IMR-90 (cell line): ENCODE results near the gene KRTAP9-6. TPM values are rescaled to one million over a fixed set of nuclear protein-coding genes. Genes with fewer than 3 reads are reported as not detected.

Experiments
- microRNA-seq, 2 experiments: library from miRNA; stranded (forward) in 1 of 2; unstranded in 1 of 2; fragments of 10-50 nt in 1 of 2; fragments of <30 nt in 1 of 2; gene quantifications in 1 of 2; microRNA quantifications in 1 of 2; one replicate each; pipeline versions ENCODE3 to v1.1.0; 2013 to 2020; ENCODE audit not compliant: insufficient read depth in 1 of 2, insufficient read length in 1 of 2, unreplicated experiment in 1 of 2
- polyA plus RNA-seq, 3 experiments: library from polyadenylated mRNA; depleted of rRNA; stranded (reverse); fragments of >200 nt; gene quantifications; 2 replicates each; pipeline ENCODE4 v1.2.3, GENCODE V29; 2012; ENCODE audit warnings: low replicate concordance in 1 of 3
- small RNA-seq, 5 experiments: library from RNA; depleted of rRNA; stranded (forward); fragments of <200 nt; gene quantifications; one replicate each; pipeline ENCODE3, GENCODE V24; 2012
- total RNA-seq: library from RNA; depleted of rRNA; stranded (reverse); fragments of >200 nt; gene quantifications from 2 replicates; pipeline ENCODE4 v1.2.3, GENCODE V29; 2012; rRNA removed

The KRTAP9-6 gene
- total and polyA plus RNA-seq, 2 of the 4 experiments (the other 2 are of a cell fraction): not detected

Small RNA genes within 50 kb of the gene (microRNA-seq; reads per million reads assigned to microRNA genes)
- gene KRTAP9-10P (ENCODE audit: insufficient read depth, insufficient read length): not detected

Small RNA genes within 50 kb of the gene (small RNA-seq; reads per million reads assigned to genes)
- 0 reads per million in 5 experiments for gene KRTAP9-10P

Other genes with a start within 250 kb of the KRTAP9-6 start
Only the 30 nearest of the 40 such genes appear.
- gene KRTAP2-4, start 199.5 kb upstream of the KRTAP9-6 start, total RNA-seq: not detected in 2 replicates
- gene KRTAP2-4, start 199.5 kb upstream of the KRTAP9-6 start, polyA plus RNA-seq (2012; rRNA removed): not detected in 2 replicates
- not detected in 2 replicates for gene KRTAP4-7, start 181.2 kb upstream of the KRTAP9-6 start, total RNA-seq
- 0.11 TPM in 1 of 2 replicates, not detected in the other for gene KRTAP4-7, start 181.2 kb upstream of the KRTAP9-6 start, polyA plus RNA-seq (2012; rRNA removed)
- not detected in 2 replicates for gene KRTAP4-8, start 167.2 kb upstream of the KRTAP9-6 start, total RNA-seq
- gene KRTAP4-8, start 167.2 kb upstream of the KRTAP9-6 start, polyA plus RNA-seq (2012; rRNA removed): not detected in 2 replicates
- gene KRTAP4-16, start 163.2 kb upstream of the KRTAP9-6 start, total RNA-seq: not detected in 2 replicates
- not detected in 2 replicates for gene KRTAP4-16, start 163.2 kb upstream of the KRTAP9-6 start, polyA plus RNA-seq (2012; rRNA removed)
- not detected in 2 replicates for gene KRTAP4-9, start 160.0 kb upstream of the KRTAP9-6 start, total RNA-seq
- gene KRTAP4-9, start 160.0 kb upstream of the KRTAP9-6 start, polyA plus RNA-seq (2012; rRNA removed): 0.24 TPM in 2 replicates
- gene KRTAP4-11, start 147.0 kb upstream of the KRTAP9-6 start, total RNA-seq: not detected in 2 replicates
- gene KRTAP4-11, start 147.0 kb upstream of the KRTAP9-6 start, polyA plus RNA-seq (2012; rRNA removed): not detected in 2 replicates
- 0.18 TPM in 1 of 2 replicates, not detected in the other for gene KRTAP4-12, start 141.2 kb upstream of the KRTAP9-6 start, total RNA-seq
- gene KRTAP4-12, start 141.2 kb upstream of the KRTAP9-6 start, polyA plus RNA-seq (2012; rRNA removed): 1.0 and 1.1 TPM in 2 replicates
- not detected in 2 replicates for gene KRTAP4-6, start 124.8 kb upstream of the KRTAP9-6 start, total RNA-seq
- not detected in 2 replicates for gene KRTAP4-6, start 124.8 kb upstream of the KRTAP9-6 start, polyA plus RNA-seq (2012; rRNA removed)
- gene KRTAP4-5, start 115.6 kb upstream of the KRTAP9-6 start, total RNA-seq: not detected in 2 replicates
- not detected in 2 replicates for gene KRTAP4-5, start 115.6 kb upstream of the KRTAP9-6 start, polyA plus RNA-seq (2012; rRNA removed)
- gene KRTAP4-4, start 104.6 kb upstream of the KRTAP9-6 start, total RNA-seq: not detected in 2 replicates
- not detected in 2 replicates for gene KRTAP4-4, start 104.6 kb upstream of the KRTAP9-6 start, polyA plus RNA-seq (2012; rRNA removed)
- not detected in 2 replicates for gene KRTAP4-3, start 97.2 kb upstream of the KRTAP9-6 start, total RNA-seq
- gene KRTAP4-3, start 97.2 kb upstream of the KRTAP9-6 start, polyA plus RNA-seq (2012; rRNA removed): not detected in 2 replicates
- gene KRTAP4-2, start 87.2 kb upstream of the KRTAP9-6 start, total RNA-seq: not detected in 2 replicates
- not detected in 2 replicates for gene KRTAP4-2, start 87.2 kb upstream of the KRTAP9-6 start, polyA plus RNA-seq (2012; rRNA removed)
- not detected in 2 replicates for gene KRTAP4-1, start 80.5 kb upstream of the KRTAP9-6 start, total RNA-seq
- gene KRTAP4-1, start 80.5 kb upstream of the KRTAP9-6 start, polyA plus RNA-seq (2012; rRNA removed): not detected in 2 replicates
- not detected in 2 replicates for gene KRTAP9-1, start 75.5 kb upstream of the KRTAP9-6 start, total RNA-seq
- not detected in 2 replicates for gene KRTAP9-1, start 75.5 kb upstream of the KRTAP9-6 start, polyA plus RNA-seq (2012; rRNA removed)
- not detected in 2 replicates for gene KRTAP9-2, start 38.7 kb upstream of the KRTAP9-6 start, total RNA-seq
- gene KRTAP9-2, start 38.7 kb upstream of the KRTAP9-6 start, polyA plus RNA-seq (2012; rRNA removed): not detected in 2 replicates
- gene KRTAP9-3, start 32.9 kb upstream of the KRTAP9-6 start, total RNA-seq: not detected in 2 replicates
- not detected in 2 replicates for gene KRTAP9-3, start 32.9 kb upstream of the KRTAP9-6 start, polyA plus RNA-seq (2012; rRNA removed)
- gene KRTAP9-8, start 27.4 kb upstream of the KRTAP9-6 start, total RNA-seq: not detected in 2 replicates
- not detected in 2 replicates for gene KRTAP9-8, start 27.4 kb upstream of the KRTAP9-6 start, polyA plus RNA-seq (2012; rRNA removed)
- not detected in 2 replicates for gene KRTAP9-4, start 15.7 kb upstream of the KRTAP9-6 start, total RNA-seq
- not detected in 2 replicates for gene KRTAP9-4, start 15.7 kb upstream of the KRTAP9-6 start, polyA plus RNA-seq (2012; rRNA removed)
- gene KRTAP9-9, start 10.0 kb upstream of the KRTAP9-6 start, total RNA-seq: not detected in 2 replicates
- gene KRTAP9-9, start 10.0 kb upstream of the KRTAP9-6 start, polyA plus RNA-seq (2012; rRNA removed): not detected in 2 replicates
- not detected in 2 replicates for gene KRTAP9-7, start 10.3 kb downstream of the KRTAP9-6 start, total RNA-seq
- gene KRTAP9-7, start 10.3 kb downstream of the KRTAP9-6 start, polyA plus RNA-seq (2012; rRNA removed): not detected in 2 replicates
- gene KRTAP29-1, start 37.5 kb downstream of the KRTAP9-6 start, total RNA-seq: not detected in 2 replicates
- not detected in 2 replicates for gene KRTAP29-1, start 37.5 kb downstream of the KRTAP9-6 start, polyA plus RNA-seq (2012; rRNA removed)
- not detected in 2 replicates for gene KRTAP16-1, start 43.9 kb downstream of the KRTAP9-6 start, total RNA-seq
- gene KRTAP16-1, start 43.9 kb downstream of the KRTAP9-6 start, polyA plus RNA-seq (2012; rRNA removed): not detected in 2 replicates
- not detected in 2 replicates for gene KRTAP17-1, start 50.3 kb downstream of the KRTAP9-6 start, total RNA-seq
- not detected in 2 replicates for gene KRTAP17-1, start 50.3 kb downstream of the KRTAP9-6 start, polyA plus RNA-seq (2012; rRNA removed)
- not detected in 2 replicates for gene KRT33A, start 85.5 kb downstream of the KRTAP9-6 start, total RNA-seq
- gene KRT33A, start 85.5 kb downstream of the KRTAP9-6 start, polyA plus RNA-seq (2012; rRNA removed): not detected in 2 replicates
- gene KRT33B, start 104.4 kb downstream of the KRTAP9-6 start, total RNA-seq: 0.18 and 0.28 TPM in 2 replicates
- gene KRT33B, start 104.4 kb downstream of the KRTAP9-6 start, polyA plus RNA-seq (2012; rRNA removed): 0.14 and 0.22 TPM in 2 replicates
- gene KRT34, start 116.9 kb downstream of the KRTAP9-6 start, total RNA-seq: 3.6 and 3.9 TPM in 2 replicates
- 3.4 and 4.2 TPM in 2 replicates for gene KRT34, start 116.9 kb downstream of the KRTAP9-6 start, polyA plus RNA-seq (2012; rRNA removed)
- gene KRT31, start 132.2 kb downstream of the KRTAP9-6 start, total RNA-seq: not detected in 2 replicates
- 0.05 TPM in 1 of 2 replicates, not detected in the other for gene KRT31, start 132.2 kb downstream of the KRTAP9-6 start, polyA plus RNA-seq (2012; rRNA removed)
- gene KRT37, start 159.2 kb downstream of the KRTAP9-6 start, total RNA-seq: not detected in 2 replicates
- not detected in 2 replicates for gene KRT37, start 159.2 kb downstream of the KRTAP9-6 start, polyA plus RNA-seq (2012; rRNA removed)
- gene KRT38, start 175.6 kb downstream of the KRTAP9-6 start, total RNA-seq: not detected in 2 replicates
- 0.04 and 0.09 TPM in 2 replicates for gene KRT38, start 175.6 kb downstream of the KRTAP9-6 start, polyA plus RNA-seq (2012; rRNA removed)
- gene KRT32, start 202.0 kb downstream of the KRTAP9-6 start, total RNA-seq: not detected in 2 replicates
- gene KRT32, start 202.0 kb downstream of the KRTAP9-6 start, polyA plus RNA-seq (2012; rRNA removed): 0.06 and 0.09 TPM in 2 replicates